HCT116 (cell line): ENCODE measurements around the gene CSNK1D. TPM values are rescaled to one million over a fixed set of nuclear protein-coding genes. Genes with fewer than 3 reads are reported as not detected.

ENCODE experiments used
- ATAC-seq: fragments of 200-7000 bp; cut with Tn5 transposase; 2 replicates; pipeline ENCODE4 v1.9.1; 2020; ENCODE audit warnings: mild to moderate bottlenecking, moderate library complexity
- BruUV-seq: library from RNA; stranded (reverse); fragments of 400-500 nt; replicated peaks from 2 replicates; lab custom pipeline; 2021; lab: Mats Ljungman, UMichigan
- CTCF ChIA-PET: fragments of 300-600 bp; sonication (Branson Sonifier 250); formaldehyde crosslinking; loops from one replicate; lab custom pipeline; 2021; ENCODE audit warnings: antibody characterized with exemption; lab: Charles Lee
- POLR2A ChIA-PET: fragments of 300-600, 350-600 bp; sonication (Branson Sonifier 250); formaldehyde crosslinking; loops from one replicate; lab custom pipeline; 2021; ENCODE audit warnings: antibody characterized with exemption; lab: Charles Lee
- RAD21 ChIA-PET, 2 experiments: fragments of 300-600 bp; sonication (Branson Sonifier 250); formaldehyde crosslinking; loops; one replicate each; lab custom pipeline; 2023; ENCODE audit warnings: low total read pairs in 2 of 2; ENCODE audit not compliant: uncharacterized antibody in 2 of 2, unreplicated experiment in 2 of 2, low non-redundant PET in 1 of 2; lab: Charles Lee
- DNase-seq: peaks from one replicate; pipeline ENCODE4 v3.0.0-alpha.2; 2010; ENCODE audit warnings: low read depth, low spot score
- H2AFZ ChIP-seq: fragments of 200-600 bp; shearing (Covaris generic), sonication (generic); 2 replicates; pipeline ENCODE4 v1.6.1; 2017; ENCODE audit warnings: low read depth, mixed run types, mixed read lengths, antibody characterized with exemption, low read length; ENCODE audit not compliant: poor library complexity, severe bottlenecking
- H3K27ac ChIP-seq: 2 replicates; pipeline ENCODE4 v1.5.1; 2012; ENCODE audit warnings: low read depth, low read length
- H3K27me3 ChIP-seq: fragments of 200-600 bp; sonication (generic); 2 replicates; pipeline ENCODE4 v1.6.1; 2016; ENCODE audit warnings: mixed run types, low read length, mixed read lengths; ENCODE audit not compliant: insufficient read depth
- H3K36me3 ChIP-seq, 2 experiments: fragments of 200-500 bp in 1 of 2; fragments of 200-600 bp in 1 of 2; sonication (Bioruptor generic) in 1 of 2; sonication (generic) in 1 of 2; 2 replicates each; pipeline versions ENCODE4 v1.5.1 to v1.6.1; 2014 to 2016; ENCODE audit warnings: low read length in 2 of 2, inconsistent platforms in 1 of 2, mixed read lengths in 1 of 2, mixed run types in 1 of 2; ENCODE audit not compliant: insufficient read depth in 2 of 2, control insufficient read depth in 1 of 2
- H3K4me1 ChIP-seq, 2 experiments: fragments of 200-600 bp in 1 of 2; sonication (generic) in 1 of 2; 2 replicates each; pipeline versions ENCODE4 v1.5.1 to v1.6.1; 2012 to 2017; ENCODE audit warnings: low read length in 2 of 2, inconsistent platforms in 1 of 2, mild to moderate bottlenecking in 1 of 2, mixed read lengths in 1 of 2, mixed run types in 1 of 2, moderate library complexity in 1 of 2; ENCODE audit not compliant: insufficient read depth in 2 of 2, control insufficient read depth in 1 of 2
- H3K4me2 ChIP-seq: fragments of 200-600 bp; sonication (generic); 2 replicates; pipeline ENCODE4 v1.6.1; 2017; ENCODE audit warnings: mixed run types, low read length, mixed read lengths
- H3K4me3 ChIP-seq, 2 experiments: fragments of 200-600 bp in 1 of 2; sonication (generic) in 1 of 2; replicated peaks in 1 of 2; 2 replicates each; pipeline ENCODE4 v1.5.1; 2011 to 2016; ENCODE audit warnings: low read length in 2 of 2, control low read depth in 1 of 2, low read depth in 1 of 2, mild to moderate bottlenecking in 1 of 2, mixed read lengths in 1 of 2, mixed run types in 1 of 2
- H3K79me2 ChIP-seq: fragments of 200-600 bp; sonication (generic); 2 replicates; pipeline ENCODE4 v1.6.1; 2017; ENCODE audit warnings: mild to moderate bottlenecking, mixed run types, low read length, moderate library complexity, mixed read lengths; ENCODE audit not compliant: insufficient read depth
- H3K9ac ChIP-seq: fragments of 200-600 bp; sonication (generic); 2 replicates; pipeline ENCODE4 v1.6.1; 2016; ENCODE audit warnings: low read length, mixed read lengths
- H3K9me2 ChIP-seq: fragments of 200-600 bp; sonication (generic), shearing (Covaris generic); 2 replicates; pipeline ENCODE4 v1.6.1; 2017; ENCODE audit warnings: mixed run types, mild to moderate bottlenecking, moderate library complexity; ENCODE audit not compliant: insufficient read depth
- H3K9me3 ChIP-seq, 2 experiments: fragments of 200-500 bp in 1 of 2; fragments of 200-600 bp in 1 of 2; sonication (Bioruptor generic) in 1 of 2; sonication (generic) in 1 of 2; 2 replicates each; pipeline ENCODE4 v1.6.1; 2014 to 2017; ENCODE audit warnings: low read length in 2 of 2, mixed read lengths in 2 of 2, inconsistent platforms in 1 of 2, low read depth in 1 of 2, mild to moderate bottlenecking in 1 of 2, mixed run types in 1 of 2, moderate library complexity in 1 of 2; ENCODE audit not compliant: control insufficient read depth in 1 of 2, insufficient read depth in 1 of 2
- H4K20me1 ChIP-seq: fragments of 200-600 bp; sonication (generic), shearing (Covaris generic); 2 replicates; pipeline ENCODE4 v1.6.1; 2017; ENCODE audit warnings: mixed run types, mild to moderate bottlenecking, moderate library complexity; ENCODE audit not compliant: insufficient read depth
- CBX3 ChIP-seq: IDR thresholded peaks from 2 replicates; pipeline ENCODE4 v1.6.1; 2012; ENCODE audit warnings: low read depth
- CEBPB ChIP-seq: IDR thresholded peaks from 2 replicates; pipeline ENCODE4 v1.6.1; 2012; ENCODE audit warnings: low read depth
- EZH2 ChIP-seq: fragments of 200-600 bp; sonication (generic); IDR thresholded peaks from 2 replicates; pipeline ENCODE4 v1.6.1; 2017; ENCODE audit warnings: antibody characterized with exemption, mixed run types
- FOSL1 ChIP-seq: IDR thresholded peaks from 2 replicates; pipeline ENCODE4 v1.6.1; 2012; ENCODE audit warnings: low read depth
- POLR2A ChIP-seq: IDR thresholded peaks from 2 replicates; pipeline ENCODE4 v1.7.0; 2011; ENCODE audit warnings: borderline replicate concordance; ENCODE audit not compliant: insufficient read depth, insufficient read length; ENCODE audit errors: extremely low read depth
- POLR2AphosphoS5 ChIP-seq: IDR thresholded peaks from 2 replicates; pipeline ENCODE4 v1.6.1; 2011; ENCODE audit warnings: mild to moderate bottlenecking, low read depth, low read length, moderate library complexity
- RAD21 ChIP-seq: IDR thresholded peaks from 2 replicates; pipeline ENCODE4 v1.6.1; 2012; ENCODE audit warnings: low read depth, mild to moderate bottlenecking
- REST ChIP-seq: IDR thresholded peaks from 2 replicates; pipeline ENCODE4 v1.6.1; 2012; ENCODE audit warnings: low read depth
- SIN3A ChIP-seq: IDR thresholded peaks from 2 replicates; pipeline ENCODE4 v1.6.1; 2012; ENCODE audit warnings: low read depth
- SP1 ChIP-seq: IDR thresholded peaks from 2 replicates; pipeline ENCODE4 v1.6.1; 2012; ENCODE audit warnings: low read depth
- SRF ChIP-seq: IDR thresholded peaks from 2 replicates; pipeline ENCODE4 v1.6.1; 2012; ENCODE audit warnings: low read depth
- TCF7L2 ChIP-seq: IDR thresholded peaks from 2 replicates; pipeline ENCODE4 v1.7.0; 2011; ENCODE audit warnings: borderline replicate concordance, inconsistent platforms; ENCODE audit not compliant: insufficient read depth, insufficient read length; ENCODE audit errors: extremely low read depth
- ZBTB33 ChIP-seq: IDR thresholded peaks from 2 replicates; pipeline ENCODE4 v1.6.1; 2011; ENCODE audit warnings: mild to moderate bottlenecking, low read length, moderate library complexity; ENCODE audit not compliant: insufficient replicate concordance; ENCODE audit errors: extremely low read depth
- ZFX ChIP-seq: fragments of 450-650 bp; IDR thresholded peaks from 2 replicates; pipeline ENCODE4 v1.6.1; 2017
- ZNF274 ChIP-seq: fragments of 200-500 bp; sonication (Bioruptor generic); IDR thresholded peaks from 2 replicates; pipeline ENCODE4 v1.6.1; 2014; ENCODE audit warnings: mild to moderate bottlenecking, low read depth, low read length, inconsistent platforms
- intact Hi-C: fragments of 100-400 bp; cut with micrococcal nuclease; formaldehyde crosslinking; loops from 2 replicates; pipeline ENCODE4 v1.10.0; 2022
- total RNA-seq: library from RNA; stranded (reverse); gene quantifications from one replicate; pipeline ENCODE4 v1.2.1, GENCODE V29; 2021; ENCODE audit not compliant: unreplicated experiment
- TF ChIP-seq, protein P1 (sequence below): IDR thresholded peaks from 2 replicates; pipeline ENCODE4 v1.6.1; 2012

The CSNK1D gene
- total RNA-seq, 1 experiment from 2014 or later: 176 TPM

- POLR2A ChIA-PET: interaction anchor here (1.2 to 1.9 kb wide), 2 partner anchors 8 to 9 kb away, joined by 3 to 7 read pairs; partner anchors contain the start of gene SLC16A3
- Histone ChIP-seq H3K4me2 (no peak overlapping the region), H3K4me3 (no peak overlapping the region), H3K27ac (no peak overlapping the region)
- BruUV-seq: no TSS peak
- CTCF ChIA-PET: interaction anchor here (1.8 kb wide), 1 partner anchor 14 kb away, joined by 5 read pairs; no protein-coding TSS in a partner anchor
- intact Hi-C loops: no loop called here
- TF ChIP-seq SIN3A (no peak), TCF7L2 (no peak), EZH2 (no peak), SRF (no peak), ZNF274 (no peak), CEBPB (no peak), RAD21 (no peak), REST (no peak), ZBTB33 (no peak), SP1 (no peak), ZFX (no peak), POLR2A (no peak), FOSL1 (no peak), CBX3 (no peak), POLR2AphosphoS5 (no peak)
- TF ChIP-seq, protein P1, sequence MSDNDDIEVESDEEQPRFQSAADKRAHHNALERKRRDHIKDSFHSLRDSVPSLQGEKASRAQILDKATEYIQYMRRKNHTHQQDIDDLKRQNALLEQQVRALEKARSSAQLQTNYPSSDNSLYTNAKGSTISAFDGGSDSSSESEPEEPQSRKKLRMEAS: no peak
- TF ChIP-seq, all 23 proteins: peak for 0
- H3K4me1 ChIP-seq: peaks cover 31 to 60% of the 10 kb centered on the region in 2 experiments
- DNase-seq (no peak), ATAC-seq (no peak)
- peaks cover 0 to 3% of the 10 kb centered on the region in 2 experiments; a peak in 1 of 4 replicates for H3K9me3 ChIP-seq
- no peaks in the 10 kb centered on the region for H3K79me2 ChIP-seq
- no peaks in the 10 kb centered on the region for H3K36me3 ChIP-seq
- H3K9ac ChIP-seq: no peak overlapping the region
- H3K27me3 ChIP-seq: no peaks in the 10 kb centered on the region
- no peaks in the 10 kb centered on the region for H4K20me1 ChIP-seq
- no peaks in the 10 kb centered on the region for H3K9me2 ChIP-seq
- H2AFZ ChIP-seq: no peak overlapping the region
- RAD21 ChIA-PET: no interaction called here
Measured at GRCh38 chr17:82219753-82220709, 53.5 kb downstream of the CSNK1D start.
